Stimulated activated CD8-positive, alpha-beta memory T cell treated with anti-CD3 and anti-CD28 coated beads, Interleukin-15, amount 100 ng/mL, for 1 hour (primary cell): ENCODE data around the gene CSTA.
"Not testable (repeated sequence)": the region's sequence is repeated elsewhere in the genome, so short reads cannot be mapped to it uniquely, and the experiment has no call there.

ENCODE experiments used
- DNase-seq: peaks from one replicate; pipeline ENCODE4 v3.0.0-alpha.2; 2020; ENCODE audit warnings: low read depth

CSTA gene

DNA sequence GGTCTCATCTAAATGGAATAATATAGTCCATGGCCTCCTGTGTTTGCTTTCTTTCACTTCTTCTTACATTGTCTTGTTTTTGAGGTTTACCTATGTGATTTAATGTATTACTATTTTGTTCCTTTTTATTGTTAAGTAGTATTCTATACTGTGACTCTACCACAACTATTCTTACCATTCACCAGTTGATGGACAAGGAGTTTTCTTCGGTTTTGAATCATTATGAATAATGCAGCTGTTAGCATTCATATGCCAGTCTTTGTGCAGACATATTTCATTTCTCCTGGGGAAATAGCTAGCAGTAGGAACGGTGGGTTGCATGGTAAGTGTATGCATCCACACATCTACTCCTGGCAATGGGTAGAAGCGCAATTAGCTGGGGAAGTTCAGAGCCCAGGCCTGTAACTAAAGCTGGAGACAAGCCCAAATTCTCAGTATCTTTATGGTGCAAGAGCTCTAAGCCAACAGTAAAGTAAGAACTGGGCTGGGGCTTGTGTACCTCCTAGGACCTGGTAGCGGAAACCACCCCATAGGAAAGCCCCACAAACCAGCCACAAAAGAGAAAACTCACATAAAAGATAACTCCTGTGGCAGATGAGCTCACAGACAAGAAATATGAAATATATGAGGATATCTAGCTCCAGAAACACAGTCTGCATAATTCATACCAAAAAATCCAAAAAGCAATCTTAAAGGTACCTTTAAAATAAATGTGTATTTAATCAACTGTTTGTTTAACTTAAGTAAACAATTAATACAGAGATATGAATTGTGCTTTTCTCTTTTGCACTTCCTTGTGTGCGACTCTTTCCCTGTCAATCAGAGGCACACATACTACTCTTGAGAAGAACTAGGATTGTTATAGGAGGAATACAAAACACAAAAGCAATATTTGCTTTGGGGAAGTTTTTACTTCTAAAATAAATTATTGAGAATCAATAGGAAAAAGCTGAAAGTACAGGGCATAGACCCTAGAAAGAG is 2.7 kb upstream of the CSTA start:
- no peak for DNase-seq

DNA sequence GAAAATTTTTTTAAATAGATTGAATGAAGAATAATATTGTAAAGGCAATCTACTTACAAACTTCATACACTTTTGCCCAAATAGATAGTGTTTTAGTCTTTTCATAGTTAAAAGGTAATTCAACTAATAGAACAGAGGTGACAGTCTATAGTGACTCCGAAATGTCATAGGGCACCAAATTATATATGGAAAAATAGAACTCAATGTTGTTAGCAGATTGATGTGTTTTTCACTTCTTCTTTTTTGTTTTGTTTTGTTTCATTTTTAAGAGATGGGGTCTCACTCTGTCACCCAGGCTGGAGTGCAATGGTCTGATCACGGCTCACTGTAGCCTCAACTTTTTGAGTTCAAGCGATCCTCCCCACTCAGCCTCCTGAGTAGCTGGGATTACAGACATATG is 721 bp downstream of the CSTA start:
- no peak for DNase-seq

DNA sequence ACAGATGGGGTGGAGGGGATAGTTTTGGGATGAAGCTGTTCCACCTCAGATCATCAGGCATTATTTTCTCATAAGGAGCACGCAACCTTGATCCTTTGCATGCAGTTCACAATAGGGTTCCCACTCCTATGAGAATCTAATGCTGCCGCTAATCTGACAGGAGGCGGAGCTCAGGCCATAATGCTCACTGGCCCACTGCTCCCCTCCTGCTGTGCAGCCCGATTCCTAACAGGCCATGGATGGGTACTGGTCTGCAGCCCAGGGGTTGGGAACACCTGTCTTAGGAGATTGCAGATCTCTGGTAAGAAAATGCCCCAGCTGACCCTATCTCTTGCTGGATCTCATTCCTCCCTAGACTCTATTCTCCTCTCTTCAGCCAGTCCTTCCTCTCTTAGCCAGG is 6.8 kb downstream of the CSTA start:
- no peak for DNase-seq

DNA sequence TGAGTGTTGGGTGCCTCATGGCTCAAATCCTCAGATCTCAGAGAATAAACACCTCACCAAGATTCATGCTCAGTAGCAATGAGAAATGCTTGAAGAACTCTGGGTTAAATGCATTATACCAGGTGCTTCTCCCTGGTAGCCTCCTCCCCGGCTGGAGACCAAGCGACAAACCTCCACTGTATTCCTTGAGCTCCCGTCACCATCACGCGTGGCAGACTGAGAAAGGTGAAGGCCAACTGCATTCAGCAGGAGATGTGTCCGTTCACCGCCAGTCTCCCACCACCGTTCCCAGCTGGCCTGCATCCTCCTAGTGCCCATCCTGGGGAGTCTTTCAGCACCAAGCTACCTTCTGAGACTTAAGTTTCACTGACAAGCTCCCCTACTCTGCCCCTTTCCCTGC is 7.5 kb downstream of the CSTA start:
- DNase-seq = no peak

DNA sequence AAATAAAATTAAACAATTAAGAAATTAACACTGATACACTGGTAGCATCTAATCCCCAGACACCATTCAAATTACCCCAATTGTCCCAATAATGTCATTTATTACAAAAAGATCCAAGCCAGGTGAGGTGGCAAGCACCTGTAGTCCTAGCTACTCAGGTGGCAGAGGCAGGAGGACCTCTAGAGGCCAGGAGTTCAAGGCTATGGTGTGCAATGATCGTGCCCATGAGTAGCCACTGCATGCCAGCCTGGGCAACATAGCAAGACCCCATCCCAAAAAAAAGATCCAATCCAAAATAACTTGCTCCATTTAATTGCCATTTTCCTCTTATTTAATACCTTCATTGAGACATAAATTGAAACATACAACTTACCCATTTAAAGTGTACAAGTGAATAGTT is 17.8 kb downstream of the CSTA start:
- no peak for DNase-seq

DNA sequence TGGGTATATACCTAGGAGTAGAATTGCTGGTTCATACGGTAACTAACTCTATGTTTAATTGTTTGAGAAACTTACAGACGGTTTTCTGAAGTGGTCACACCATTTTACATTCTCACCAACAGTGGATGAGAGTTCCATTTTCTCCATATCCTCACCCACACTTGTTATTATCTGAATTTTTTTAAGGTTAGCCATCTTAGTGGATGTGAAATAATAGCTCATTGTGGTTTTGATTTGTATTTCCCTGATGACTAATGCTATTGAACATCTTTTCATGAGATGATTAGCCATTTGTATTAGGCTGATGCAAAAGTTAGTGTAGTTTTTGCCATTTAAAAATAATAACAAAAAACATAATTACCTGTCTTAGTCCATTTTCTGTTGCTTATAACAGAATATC is 18.6 kb downstream of the CSTA start:
- DNase-seq = no peak

DNA sequence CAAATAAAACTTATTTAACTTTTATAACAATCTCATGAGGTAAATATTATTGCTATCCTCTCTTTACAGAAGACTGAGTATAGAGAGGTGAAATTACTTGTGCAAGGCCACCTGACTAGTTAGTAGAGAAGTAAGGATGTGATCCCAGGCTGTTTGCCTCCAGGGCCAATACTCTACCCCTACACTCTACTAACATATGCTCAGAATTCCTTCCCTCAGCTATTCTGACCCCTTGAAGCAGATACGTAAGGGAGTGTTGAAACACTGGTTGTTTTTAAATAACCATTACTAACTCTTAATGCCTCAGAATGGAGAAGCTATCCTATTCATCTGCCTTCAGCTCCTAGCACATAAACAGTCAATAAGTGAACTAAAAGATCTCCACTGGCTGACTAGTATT is 24.1 kb downstream of the CSTA start:
- DNase-seq = no peak

DNA sequence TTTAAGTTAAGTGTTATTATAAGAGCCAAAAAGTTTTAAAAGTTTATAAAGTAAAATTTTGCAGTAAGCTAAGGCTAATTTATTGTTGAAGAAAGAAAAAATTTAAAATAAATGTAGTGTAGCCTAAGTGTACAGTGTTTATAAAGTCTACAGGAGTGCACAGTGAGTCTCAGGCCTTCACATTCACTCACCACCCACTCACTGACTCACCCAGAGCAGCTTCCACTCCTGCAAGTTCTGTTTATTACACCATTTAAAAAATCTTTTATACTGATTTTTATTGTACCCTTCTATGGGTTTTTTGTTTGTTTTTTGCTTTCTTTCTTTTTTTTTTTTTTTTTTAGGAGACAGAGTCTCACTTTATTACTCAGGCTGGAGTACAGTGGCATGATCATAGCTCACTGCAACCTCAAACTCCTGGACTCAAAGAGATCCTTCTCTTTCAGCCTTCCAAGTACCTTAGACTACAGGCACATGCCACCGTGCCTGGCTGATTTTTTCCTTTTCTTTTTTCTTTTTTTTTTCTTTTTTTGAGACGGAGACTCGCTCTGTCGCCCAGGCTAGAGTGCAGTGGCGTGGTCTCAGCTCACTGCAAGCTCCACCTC is 25.9 kb downstream of the CSTA start:
- no peak for DNase-seq

DNA sequence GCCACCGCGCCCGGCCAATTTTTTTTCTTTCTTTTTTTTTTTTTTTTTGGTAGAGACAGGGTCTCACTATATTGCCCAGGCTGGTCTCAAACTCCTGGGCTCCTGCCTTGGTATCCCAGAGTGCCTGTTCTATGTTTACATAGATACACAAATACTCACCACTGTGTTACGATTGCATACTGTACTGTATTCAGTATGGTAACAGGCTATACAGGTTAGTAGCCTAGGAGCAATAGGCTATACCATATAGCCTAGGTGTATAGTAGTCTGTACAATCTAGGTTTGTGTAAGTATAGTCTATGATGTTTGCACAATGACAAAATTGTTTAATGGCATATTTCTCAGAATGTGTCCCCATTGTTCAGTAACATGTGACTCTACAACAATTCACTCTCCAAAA is 26.6 kb downstream of the CSTA start:
- DNase-seq = no peak

DNA sequence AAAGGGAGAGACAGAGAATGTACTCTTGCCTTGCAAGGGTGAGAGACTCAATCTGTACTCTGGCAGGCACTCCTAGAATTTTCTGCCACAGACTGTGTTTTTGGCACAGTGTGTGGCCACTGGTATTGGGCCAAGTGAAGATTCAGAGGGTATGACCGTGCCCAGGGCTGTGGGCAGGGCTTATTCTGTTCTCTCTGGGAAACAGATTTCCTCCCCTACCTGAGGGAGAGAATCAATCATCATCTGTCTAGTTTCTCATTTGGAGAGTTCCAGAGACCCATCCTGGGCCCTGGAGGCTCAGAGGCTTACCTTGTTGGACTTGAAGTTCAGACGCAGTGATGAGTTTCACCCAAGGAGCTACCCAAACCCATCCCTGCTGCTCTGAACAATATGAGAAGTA is 28.2 kb downstream of the CSTA start:
- DNase-seq = no peak

DNA sequence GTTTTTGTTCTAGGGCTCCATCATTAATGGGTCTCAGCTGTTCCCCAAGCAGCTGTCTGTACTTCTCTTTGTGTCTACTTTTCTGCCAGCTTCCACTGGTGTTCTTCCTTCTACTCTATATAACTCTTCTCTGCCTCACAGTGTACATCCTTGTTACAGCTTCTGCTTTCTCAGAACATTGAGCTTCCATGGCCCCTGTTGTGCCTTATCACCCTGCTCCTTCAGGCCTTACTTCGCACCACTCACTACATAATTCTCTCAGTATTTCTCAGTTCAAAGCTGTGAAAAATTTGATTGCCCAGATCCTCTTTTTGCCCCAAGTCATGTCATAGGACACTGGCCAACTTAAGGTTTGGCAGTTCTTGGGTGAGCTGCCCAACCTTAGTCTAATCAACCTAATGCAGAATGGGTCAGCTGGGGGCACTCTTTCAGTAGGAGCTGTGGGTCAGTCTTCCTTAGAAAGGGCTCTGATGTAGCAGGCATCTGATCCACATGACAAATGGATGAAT is 28.9 kb downstream of the CSTA start:
- no peak for DNase-seq

DNA sequence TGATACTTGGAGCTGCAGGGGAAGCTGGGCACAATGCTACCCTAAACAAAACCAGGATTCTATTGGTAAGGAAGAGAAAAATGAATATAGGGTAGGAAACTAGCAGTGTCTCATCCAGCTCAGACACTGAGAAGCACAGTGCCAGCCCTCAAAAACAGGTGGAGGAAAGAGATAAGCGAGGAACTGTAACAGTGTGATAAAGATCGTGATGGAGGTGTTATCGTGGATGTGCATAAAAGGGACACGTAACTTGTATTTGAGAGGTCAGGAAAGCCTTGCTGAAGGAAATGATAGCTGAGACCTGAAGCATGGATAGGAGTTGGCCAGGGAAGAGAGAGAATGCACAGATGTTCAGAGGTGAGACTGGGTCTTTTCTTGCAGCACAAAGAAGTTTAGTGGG is 30.6 kb downstream of the CSTA start:
- no peak for DNase-seq

DNA sequence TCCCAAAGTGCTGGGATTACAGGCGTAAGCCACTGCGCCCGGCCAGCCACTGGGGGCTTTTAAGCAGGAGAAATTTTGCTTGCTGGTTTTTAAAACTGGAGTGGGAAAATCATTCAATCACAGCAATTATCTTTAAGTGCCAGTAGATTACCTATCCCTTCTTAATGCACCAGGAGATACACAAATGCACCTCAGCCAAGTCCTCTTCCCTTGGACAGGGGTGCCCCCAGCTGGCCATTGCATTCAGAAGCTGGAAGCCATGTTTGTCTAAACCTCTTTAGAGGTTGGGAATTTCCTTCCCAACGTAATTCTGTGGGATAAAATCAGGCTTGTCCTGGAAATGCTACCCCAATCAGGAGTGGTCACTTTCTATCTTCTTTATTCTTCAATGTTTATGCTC is 31.4 kb downstream of the CSTA start:
- DNase-seq = no peak

DNA sequence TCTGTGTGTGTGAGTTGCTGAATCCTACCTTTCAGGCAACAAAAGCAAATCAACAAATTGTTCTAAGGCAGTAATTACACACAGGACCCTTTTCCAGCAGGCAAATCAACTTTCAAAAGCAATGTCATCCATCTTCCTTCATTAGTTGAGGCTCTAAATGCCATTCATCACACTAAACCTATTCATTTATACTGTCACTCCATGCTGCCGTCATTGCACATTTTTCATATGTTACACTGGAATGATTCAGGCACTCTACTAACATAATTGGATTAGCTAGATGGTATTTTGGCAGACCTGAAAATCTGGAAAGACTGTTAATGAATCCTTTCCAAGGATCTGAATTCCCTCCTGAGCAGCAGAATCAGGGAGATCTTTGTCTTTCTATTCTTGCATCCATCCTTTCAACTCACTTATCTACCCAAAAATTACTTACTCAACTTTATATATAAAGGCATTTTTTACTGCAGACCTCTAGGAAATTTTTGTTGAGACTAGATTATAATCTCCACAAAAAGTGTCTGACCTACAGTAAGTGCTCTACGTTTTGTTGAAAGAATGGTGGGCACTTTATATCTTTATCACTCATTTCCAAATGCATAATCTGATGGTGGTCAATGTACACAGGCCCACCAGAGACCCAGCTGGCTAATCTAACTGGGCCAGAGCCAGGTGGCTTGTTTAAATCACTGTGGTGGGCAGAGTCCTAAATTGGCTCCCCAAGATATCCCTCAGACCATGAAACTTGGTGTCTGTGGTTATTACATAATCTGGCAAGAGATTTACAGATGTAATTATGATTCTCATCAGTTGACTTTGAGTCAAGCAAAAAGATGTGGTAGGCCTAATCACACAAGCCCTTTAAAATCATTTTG is 33.0 kb downstream of the CSTA start:
- DNase-seq = no peak

DNA sequence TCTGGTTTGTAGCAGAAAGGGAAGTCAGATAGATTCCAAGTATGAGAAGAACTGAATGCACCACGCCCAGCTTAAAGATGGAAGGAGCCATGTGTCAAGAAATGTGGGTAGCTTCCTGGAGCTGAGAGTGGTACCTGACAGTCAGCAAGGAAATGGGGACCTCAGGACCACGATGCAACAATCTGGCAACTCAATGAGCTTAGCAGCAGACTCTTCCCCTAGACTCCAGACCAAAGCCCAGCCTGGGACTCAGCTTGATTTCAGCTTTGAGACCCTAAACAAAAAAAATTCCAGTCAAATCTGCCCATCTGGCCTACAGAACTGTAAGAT is 33.6 kb downstream of the CSTA start:
- no peak for DNase-seq

DNA sequence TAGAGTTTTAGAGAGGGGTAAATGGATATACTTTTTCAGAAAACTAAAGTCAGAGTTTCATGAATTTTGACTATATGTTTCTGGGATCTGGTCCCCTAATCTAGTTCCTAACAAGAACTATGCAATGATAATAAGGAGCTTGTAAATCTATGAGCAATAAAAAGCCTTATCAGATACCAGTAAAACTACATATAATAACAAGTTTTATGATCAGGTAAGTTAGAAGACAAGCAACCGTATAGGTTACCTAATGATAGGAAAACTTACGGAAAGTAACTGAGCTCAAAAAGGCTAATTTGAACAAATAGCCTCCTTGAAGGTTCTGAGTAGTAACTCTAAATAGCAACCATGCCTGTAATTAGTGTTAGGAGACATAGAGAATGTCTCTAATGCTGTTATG is 37.0 kb downstream of the CSTA start:
- no peak for DNase-seq

DNA sequence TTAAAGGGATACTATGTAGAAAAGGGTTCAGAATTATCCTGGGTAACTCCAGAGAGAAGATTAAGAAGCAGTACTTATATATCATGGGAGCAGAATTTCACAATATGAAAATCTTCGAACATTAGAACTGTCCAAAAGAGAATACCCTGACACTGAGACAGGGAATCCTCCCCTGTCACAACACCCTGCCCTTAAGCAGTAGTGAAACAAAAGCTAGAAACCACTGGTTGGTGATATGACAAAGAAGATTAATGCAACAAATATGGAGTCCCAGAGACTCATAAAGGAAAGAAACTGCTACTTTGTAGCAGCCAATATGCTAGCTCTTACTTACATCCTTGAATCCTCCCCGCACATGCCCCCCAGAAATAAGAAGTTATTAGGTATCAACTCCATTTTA is 39.4 kb downstream of the CSTA start:
- DNase-seq = no peak

DNA sequence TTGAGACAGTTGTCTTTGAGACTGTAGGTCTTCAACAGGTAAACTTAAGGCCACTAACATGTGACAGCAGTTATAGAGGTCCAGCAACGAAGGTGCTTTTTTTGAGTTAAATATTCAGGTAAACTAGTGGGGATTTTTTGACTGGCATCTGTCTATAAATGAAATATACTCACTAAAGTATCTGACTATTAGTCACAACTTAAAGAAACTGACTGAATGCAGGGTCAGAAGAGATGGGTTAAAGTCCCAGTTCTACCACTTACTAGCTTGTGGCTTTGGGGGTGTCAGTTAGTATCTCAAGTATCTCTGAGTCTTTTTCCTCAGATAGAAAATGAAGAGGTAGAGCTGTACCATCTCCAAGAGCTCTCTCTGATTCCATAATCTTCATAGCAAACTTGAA is 40.0 kb downstream of the CSTA start:
- DNase-seq = no peak

DNA sequence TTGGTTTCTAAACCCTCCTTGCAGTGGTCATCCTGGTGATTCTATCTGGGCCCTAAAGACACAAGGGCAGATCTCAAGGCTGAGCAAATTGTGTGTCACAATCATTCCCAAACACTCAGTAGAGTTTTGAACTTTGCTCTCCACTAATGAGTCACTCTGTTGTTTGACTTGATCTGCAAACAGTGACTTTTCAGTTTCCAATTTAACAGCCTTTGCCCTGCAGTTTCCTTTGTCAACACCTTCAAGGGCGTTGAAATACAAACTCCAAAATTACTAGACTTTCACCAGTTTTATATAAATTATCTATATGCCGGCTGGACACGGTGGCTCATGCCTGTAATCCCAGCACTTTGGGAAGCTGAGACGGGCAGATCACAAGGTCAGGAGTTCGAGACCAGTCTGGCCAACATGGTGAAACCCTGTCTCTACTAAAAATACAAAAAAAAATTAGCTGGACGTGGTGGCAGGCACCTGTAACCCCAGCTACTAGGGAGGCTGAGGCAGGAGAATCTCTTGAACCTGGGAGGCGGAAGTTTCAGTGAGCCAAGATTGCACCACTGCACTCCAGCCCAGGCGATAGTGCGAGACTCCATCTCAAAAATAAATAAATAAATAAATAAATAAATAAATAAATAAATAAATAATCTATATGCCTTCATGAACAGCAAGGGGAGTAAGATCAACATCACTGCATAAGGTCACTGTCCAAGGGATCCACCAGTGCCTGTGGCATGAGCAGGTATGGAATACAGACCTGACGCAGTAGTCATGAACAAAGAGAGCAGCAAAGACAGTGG is 40.7 kb downstream of the CSTA start:
- DNase-seq = not testable (repeated sequence)

DNA sequence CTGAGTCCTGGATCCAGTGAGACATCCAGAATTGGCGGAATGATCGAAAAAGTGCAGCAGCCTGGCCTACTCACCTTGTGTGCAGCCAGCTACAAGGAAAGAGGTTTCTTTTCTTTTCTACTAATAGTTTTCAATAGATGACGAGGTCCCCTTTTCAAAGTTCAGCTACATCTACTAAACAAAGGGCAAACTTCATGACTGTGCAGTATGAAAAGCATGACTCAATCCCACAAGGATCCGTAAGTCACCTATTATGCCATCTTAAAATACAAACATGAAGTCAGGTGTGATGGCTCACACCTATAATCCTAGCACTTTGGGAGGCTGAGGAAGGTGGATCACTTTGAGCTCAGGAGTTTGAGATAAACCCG is 41.3 kb downstream of the CSTA start:
- no peak for DNase-seq

DNA sequence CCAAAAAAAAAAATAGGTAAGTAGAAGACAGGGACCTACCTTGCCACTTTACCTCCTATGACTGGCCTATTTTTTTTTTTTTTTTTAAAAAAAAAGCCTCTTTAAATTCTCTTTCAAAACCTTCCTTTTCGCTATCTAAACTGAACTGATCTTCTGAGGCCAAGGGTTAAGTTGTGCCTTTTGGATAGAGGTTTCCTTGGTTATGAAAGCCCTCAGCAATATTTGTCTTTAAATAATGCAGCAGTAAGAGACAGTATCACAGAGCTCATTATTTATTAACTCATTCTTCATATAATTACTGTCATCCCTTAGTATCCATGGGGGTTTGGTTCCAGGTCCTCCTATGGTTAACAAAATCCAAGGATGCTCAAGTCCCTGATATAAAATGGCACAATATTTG is 49.0 kb downstream of the CSTA start:
- DNase-seq = no peak

DNA sequence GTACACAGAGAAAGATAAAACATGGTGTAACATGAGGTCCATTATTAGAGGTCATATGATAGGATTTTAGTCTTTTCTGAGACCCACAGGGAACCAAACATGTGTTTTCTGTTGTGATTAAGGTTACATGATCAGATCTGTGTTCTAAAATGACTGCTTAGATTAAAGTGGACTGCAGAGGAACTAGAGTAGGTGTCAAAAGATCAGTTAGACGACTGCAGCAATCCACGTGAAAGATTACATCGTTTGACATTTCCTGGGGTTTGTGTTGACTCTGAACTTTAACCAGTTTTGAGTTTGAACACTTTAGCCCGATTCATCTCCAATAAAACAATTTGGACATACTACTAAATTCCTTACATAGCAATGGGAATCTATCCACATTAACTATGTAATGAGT is 52.9 kb downstream of the CSTA start:
- no peak for DNase-seq
